ENCODE measurements around the gene PHKG1. TPM values are rescaled to one million over a fixed set of nuclear protein-coding genes. Genes with fewer than 3 reads are reported as not detected.

Gene PHKG1
- total RNA-seq, 1 experiment from 2014 or later, result 1.1 TPM

DNA sequence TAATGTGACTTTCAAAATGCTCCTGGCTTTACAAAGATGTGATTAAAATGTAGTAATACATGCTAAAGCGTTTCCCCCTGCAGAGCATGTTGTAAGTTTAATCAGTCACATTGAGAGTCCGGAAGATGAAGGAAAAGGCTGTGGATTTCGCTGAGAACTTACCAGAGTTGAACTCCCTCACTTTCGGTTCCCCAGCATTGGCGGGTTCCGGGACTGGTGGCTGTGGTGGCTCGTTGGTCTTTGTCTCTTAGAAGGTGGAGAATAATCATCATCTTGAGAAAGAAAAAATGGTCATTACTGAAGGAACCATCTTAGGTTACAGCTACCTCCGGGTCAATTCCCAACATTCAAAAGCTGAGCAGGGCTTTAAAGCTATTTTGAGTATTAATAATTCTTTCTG lies 33.1 kb upstream of the PHKG1 start:
- Histone ChIP-seq H3K4me2 (ENCODE audit: low read length) (no peak overlapping the region), H4K20me1 (ENCODE audit: insufficient read depth) (no peaks in the 10 kb centered on the region), H3K36me3 (ENCODE audit: control insufficient read depth in 1 of 2, insufficient read depth in 2 of 2, low read length in 2 of 2) (no peaks in the 10 kb centered on the region), H3K9me2 (ENCODE audit: insufficient read depth) (no peaks in the 10 kb centered on the region), H3K27ac (ENCODE audit: low read depth, low read length) (no peak overlapping the region), H3K9ac (ENCODE audit: low read length) (no peak overlapping the region), H2AFZ (ENCODE audit: low read depth, low read length, poor library complexity, severe bottlenecking) (no peak overlapping the region), H3K9me3 (ENCODE audit: control insufficient read depth in 1 of 2, insufficient read depth in 1 of 2, low read depth in 1 of 2, low read length in 2 of 2) (no peaks in the 10 kb centered on the region), H3K79me2 (ENCODE audit: insufficient read depth, low read length) (no peaks in the 10 kb centered on the region), H3K4me3 (replicated peaks in 1 of 2; ENCODE audit: low read depth in 1 of 2, low read length in 2 of 2) (no peak overlapping the region), H3K27me3 (ENCODE audit: insufficient read depth, low read length) (no peaks in the 10 kb centered on the region), H3K4me1 (ENCODE audit: control insufficient read depth in 1 of 2, insufficient read depth in 2 of 2, low read length in 2 of 2) (no peaks in the 10 kb centered on the region)
- ATAC-seq (no peak), DNase-seq (ENCODE audit: low read depth, low spot score) (no peak)
- no peak for TF ChIP-seq POLR2AphosphoS5 (IDR thresholded peaks at IDR 0.05; ENCODE audit: low read depth, low read length)
- TF ChIP-seq MAX (IDR thresholded peaks at IDR 0.05), result no peak
- no peak for TF ChIP-seq ZBTB33 (IDR thresholded peaks at IDR 0.05; ENCODE audit: extremely low read depth, insufficient replicate concordance, low read length)
- TF ChIP-seq FOSL1 (IDR thresholded peaks at IDR 0.05; ENCODE audit: low read depth), result no peak
- no peak for TF ChIP-seq SIN3A (IDR thresholded peaks at IDR 0.05; ENCODE audit: low read depth)
- TF ChIP-seq REST (IDR thresholded peaks at IDR 0.05; ENCODE audit: low read depth), result no peak
- TF ChIP-seq JUND (IDR thresholded peaks at IDR 0.05), result no peak
- no peak for TF ChIP-seq CBX3 (IDR thresholded peaks at IDR 0.05; ENCODE audit: low read depth)
- no peak for TF ChIP-seq YY1 (IDR thresholded peaks at IDR 0.05; ENCODE audit: extremely low read depth, insufficient replicate concordance, low read depth, low read length)
- TF ChIP-seq ZFX (IDR thresholded peaks at IDR 0.05), result no peak
- no peak for TF ChIP-seq CEBPB (IDR thresholded peaks at IDR 0.05; ENCODE audit: low read depth)
- no peak for TF ChIP-seq TCF7L2 (IDR thresholded peaks at IDR 0.05; ENCODE audit: borderline replicate concordance, extremely low read depth, insufficient read depth, insufficient read length)
- TF ChIP-seq EGR1 (IDR thresholded peaks at IDR 0.05; ENCODE audit: low read depth), result no peak
- no peak for TF ChIP-seq SP1 (IDR thresholded peaks at IDR 0.05; ENCODE audit: low read depth)
- TF ChIP-seq EZH2phosphoT487 (IDR thresholded peaks at IDR 0.05; ENCODE audit: borderline replicate concordance), result no peak
- TF ChIP-seq, protein P1, sequence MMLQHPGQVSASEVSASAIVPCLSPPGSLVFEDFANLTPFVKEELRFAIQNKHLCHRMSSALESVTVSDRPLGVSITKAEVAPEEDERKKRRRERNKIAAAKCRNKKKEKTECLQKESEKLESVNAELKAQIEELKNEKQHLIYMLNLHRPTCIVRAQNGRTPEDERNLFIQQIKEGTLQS (IDR thresholded peaks at IDR 0.05), result no peak
- no peak for TF ChIP-seq EZH2 (IDR thresholded peaks at IDR 0.05)
- TF ChIP-seq ELF1 (IDR thresholded peaks at IDR 0.05; ENCODE audit: borderline replicate concordance, low read depth), result no peak
- intact Hi-C loops (cut with micrococcal nuclease), result no loop called here
- BruUV-seq (replicated peaks), result no TSS peak
- ChIA-PET RAD21 (ENCODE audit: low non-redundant PET in 1 of 2, low total read pairs in 2 of 2, uncharacterized antibody in 2 of 2, unreplicated experiment in 2 of 2) (no interaction called here), CTCF (no interaction called here), POLR2A (no interaction called here)

Data from HCT116 (cell line).